GM12878 (cell line): ENCODE data around the gene WDR75. TPM values are rescaled to one million over a fixed set of nuclear protein-coding genes. Genes with fewer than 3 reads are reported as not detected.

Experiments used
- ATAC-seq: fragments of 200-7000 bp; cut with Tn5 transposase; 3 replicates; pipeline ENCODE4 v1.9.1; 2020; ENCODE audit warnings: mild to moderate bottlenecking, moderate library complexity
- BruUV-seq: library from RNA; stranded (reverse); fragments of 400-500 nt; replicated peaks from 2 replicates; lab custom pipeline; 2021; lab: Mats Ljungman, UMichigan
- CTCF ChIA-PET: fragments of 300-600 bp; sonication (Branson Sonifier 250); formaldehyde crosslinking; extraction: SDS; loops from one replicate; lab custom pipeline; 2021; ENCODE audit warnings: inconsistent platforms; lab: Yijun Ruan, JAX
- POLR2A ChIA-PET: fragments of 350-600 bp; formaldehyde crosslinking; extraction: SDS; loops from one replicate; lab custom pipeline; 2021; ENCODE audit warnings: inconsistent platforms; lab: Charles Lee
- RAD21 ChIA-PET: fragments of 300-600 bp; sonication (Branson Sonifier 250); formaldehyde crosslinking; loops from one replicate; lab custom pipeline; 2023; ENCODE audit warnings: antibody characterized with exemption; ENCODE audit not compliant: unreplicated experiment; lab: Charles Lee
- SMC1A ChIA-PET: fragments of 300-600 bp; sonication (Branson Sonifier 250); formaldehyde crosslinking; loops from one replicate; lab custom pipeline; 2023; ENCODE audit not compliant: unreplicated experiment, uncharacterized antibody; lab: Charles Lee
- DNase-seq: peaks from one replicate; pipeline ENCODE4 v3.0.0-alpha.2; 2011; ENCODE audit warnings: low read depth, low spot score
- FAIRE-seq: peaks from 3 replicates; lab custom pipeline; 2011; peaks lifted over from hg19 to GRCh38; lab: Jason Lieb, UNC
- H2AFZ ChIP-seq: 2 replicates; pipeline ENCODE4 v1.6.0; 2011; ENCODE audit warnings: low read depth, low read length, control low read depth; ENCODE audit not compliant: control insufficient read depth
- H3K27ac ChIP-seq: 2 replicates; pipeline ENCODE4 v1.5.1; 2011; ENCODE audit warnings: control low read depth; ENCODE audit not compliant: control insufficient read depth, insufficient read depth
- H3K27me3 ChIP-seq, 2 experiments: replicated peaks in 1 of 2; 2 replicates each; pipeline versions ENCODE4 v1.6.0 to v1.6.1; 2011; ENCODE audit warnings: low read length in 1 of 2; ENCODE audit not compliant: control insufficient read depth in 2 of 2, insufficient read depth in 2 of 2
- H3K36me3 ChIP-seq, 2 experiments: 2 replicates each; pipeline ENCODE4 v1.5.1; 2011; ENCODE audit warnings: low read length in 1 of 2; ENCODE audit not compliant: control insufficient read depth in 2 of 2, insufficient read depth in 2 of 2
- H3K4me1 ChIP-seq: 2 replicates; pipeline ENCODE4 v1.6.1; 2011; ENCODE audit warnings: mild to moderate bottlenecking, low read length, moderate library complexity, mixed read lengths; ENCODE audit not compliant: control insufficient read depth, insufficient read depth
- H3K4me2 ChIP-seq: 2 replicates; pipeline ENCODE4 v1.6.0; 2011; ENCODE audit warnings: control low read depth; ENCODE audit not compliant: control insufficient read depth, insufficient read depth
- H3K4me3 ChIP-seq: fragments of 200-600 bp; sonication (generic); 2 replicates; pipeline ENCODE4 v1.5.1; 2016
- H3K79me2 ChIP-seq: 2 replicates; pipeline ENCODE4 v1.6.0; 2011; ENCODE audit warnings: low read length; ENCODE audit not compliant: control insufficient read depth, insufficient read depth
- H3K9ac ChIP-seq: 2 replicates; pipeline ENCODE4 v1.8.0; 2011; ENCODE audit warnings: low read length, control low read depth, mixed read lengths; ENCODE audit not compliant: control insufficient read depth, insufficient read depth
- H3K9me3 ChIP-seq: replicated peaks from 3 replicates; pipeline ENCODE4 v1.5.1; 2011; ENCODE audit warnings: mild to moderate bottlenecking, low read length; ENCODE audit not compliant: control insufficient read depth, insufficient read depth
- H4K20me1 ChIP-seq: 2 replicates; pipeline ENCODE4 v1.6.0; 2011; ENCODE audit not compliant: control insufficient read depth, insufficient read depth
- ASH2L ChIP-seq: fragments of 300-600, 200-600 bp; sonication (generic); IDR thresholded peaks from 2 replicates; pipeline ENCODE4 v1.6.1; 2017; ENCODE audit warnings: low read depth, mild to moderate bottlenecking, borderline replicate concordance
- ATF7 ChIP-seq: fragments of 450-650 bp; IDR thresholded peaks from 2 replicates; pipeline ENCODE4 v1.6.1; 2016; ENCODE audit warnings: low read depth, mild to moderate bottlenecking
- CUX1 ChIP-seq: IDR thresholded peaks from 2 replicates; pipeline ENCODE4 v1.6.1; 2012; ENCODE audit warnings: improper control_type of control experiment, low read depth, low read length; ENCODE audit not compliant: insufficient replicate concordance
- MEF2B ChIP-seq: fragments of 450-650 bp; IDR thresholded peaks from 2 replicates; pipeline ENCODE4 v1.6.1; 2018; ENCODE audit warnings: mild to moderate bottlenecking, moderate library complexity; ENCODE audit not compliant: partially characterized antibody, poor library complexity, severe bottlenecking
- SIN3A ChIP-seq: IDR thresholded peaks from 2 replicates; pipeline ENCODE4 v1.6.1; 2012; ENCODE audit warnings: low read depth, low read length, improper control_type of control experiment
- SKIL ChIP-seq: fragments of 450-650 bp; IDR thresholded peaks from 2 replicates; pipeline ENCODE4 v1.6.1; 2017; ENCODE audit warnings: mild to moderate bottlenecking, low read depth, inconsistent platforms; ENCODE audit not compliant: poor library complexity, severe bottlenecking
- ZBED1 ChIP-seq: IDR thresholded peaks from 2 replicates; pipeline ENCODE4 v1.6.1; 2016; ENCODE audit warnings: borderline replicate concordance
- ZNF384 ChIP-seq: IDR thresholded peaks from 2 replicates; pipeline ENCODE4 v1.6.1; 2012; ENCODE audit warnings: low read depth, mild to moderate bottlenecking, low read length, improper control_type of control experiment, borderline replicate concordance
- WGBS: methylation state at CpG from one replicate; pipeline ENCODE4 v1.1.6; 2016; ENCODE audit warnings: low lambda C conversion rate; ENCODE audit not compliant: insufficient replicate concordance, insufficient coverage; ENCODE audit errors: missing lambda C conversion rate; 5-methylcytosine and 5-hydroxymethylcytosine counted together
- in situ Hi-C: fragments of 300-500 bp; cut with MboI; formaldehyde crosslinking; loops from 9 replicates; pipeline ENCODE4 v1.14.3; 2018; ENCODE audit warnings: mixed read lengths
- intact Hi-C: fragments of 100-400 bp; cut with micrococcal nuclease; formaldehyde crosslinking; loops from one replicate; pipeline ENCODE4 v1.14.2; 2022; ENCODE audit not compliant: unreplicated experiment
- polyA plus RNA-seq, 11 experiments: library from polyadenylated mRNA; depleted of rRNA in 4 of 11; unstranded in 6 of 11; stranded (reverse) in 5 of 11; fragments of >200 nt; fragmentation: Nextera tagmentation in 4 of 11; fragmentation: Illumina TruSeq in 1 of 11; extraction: Ambion mirVana in 4 of 11; extraction: Trizol in 1 of 11; gene quantifications; 1 replicate in 1 of 11; 2 replicates in 10 of 11; pipeline versions ENCODE4 v1.2.1 to v1.2.3, GENCODE V29; 2011 to 2016; ENCODE audit warnings: inconsistent platforms in 2 of 11, missing spikeins in 2 of 11, low read depth in 1 of 11
- total RNA-seq, 4 experiments: library from RNA; depleted of rRNA in 3 of 4; stranded (reverse); fragments of >200 nt in 3 of 4; fragmentation: Illumina TruSeq in 1 of 4; extraction: Trizol in 1 of 4; gene quantifications; 2 replicates each; pipeline versions ENCODE4 v1.2.1 to v1.2.3, GENCODE V29; 2013 to 2021

Gene WDR75
- total and polyA plus RNA-seq, 10 of the 15 experiments (the other 5 are each of a cell fraction or from before 2014, with no cell fraction given), result 53.1 to 98.5 (median 71.5) TPM

GRCh38 chr2:189413249-189413648 is 28.0 kb upstream of the WDR75 start:
- Histone ChIP-seq H4K20me1 (no peaks in the 10 kb centered on the region), H3K9ac (no peak overlapping the region), H3K4me1 (no peaks in the 10 kb centered on the region), H3K36me3 (no peaks in the 10 kb centered on the region), H3K9me3 (no peaks in the 10 kb centered on the region), H2AFZ (no peak overlapping the region), H3K79me2 (no peaks in the 10 kb centered on the region), H3K4me3 (no peak overlapping the region), H3K27me3 (no peaks in the 10 kb centered on the region), H3K27ac (no peak overlapping the region), H3K4me2 (no peak overlapping the region)
- DNase-seq (no peak), FAIRE-seq (no peak), ATAC-seq (no peak)
- 24% methylated on average over 4 of the region's 4 CpGs for WGBS
- intact Hi-C loops, result loop anchor here (2.0 to 10.0 kb wide), 5 partner anchors 126 to 886 kb away; no protein-coding TSS in a partner anchor
- ChIA-PET RAD21 (interaction anchor here (1.2 to 2.6 kb wide), 8 partner anchors 17 to 891 kb away, joined by 3 to 20 read pairs (median 10); no protein-coding TSS in a partner anchor), POLR2A (no interaction called here), CTCF (interaction anchor here (0.8 to 2.3 kb wide), 9 partner anchors 9 to 901 kb away, joined by 3 to 14 read pairs (median 5); no protein-coding TSS in a partner anchor), SMC1A (interaction anchor here (1.0 to 2.0 kb wide), 3 partner anchors 126 to 434 kb away, joined by 3 to 7 read pairs (median 3); no protein-coding TSS in a partner anchor)
- BruUV-seq, result no TSS peak
- no peak for TF ChIP-seq ZNF384
- in situ Hi-C loops, result loop anchor here (5.0 kb wide), 2 partner anchors 316 to 891 kb away; no protein-coding TSS in a partner anchor

- RAD21 ChIA-PET, result interaction anchor here (0.7 kb wide), 1 partner anchor 258 kb away, joined by 3 read pairs; no protein-coding TSS in a partner anchor
- Histone ChIP-seq H3K4me1 (no peaks in the 10 kb centered on the region), H3K27ac (no peak overlapping the region), H3K79me2 (no peaks in the 10 kb centered on the region), H3K9ac (no peak overlapping the region), H3K9me3 (no peaks in the 10 kb centered on the region), H4K20me1 (no peaks in the 10 kb centered on the region), H3K36me3 (no peaks in the 10 kb centered on the region), H3K4me2 (no peak overlapping the region), H3K27me3 (no peaks in the 10 kb centered on the region), H2AFZ (no peak overlapping the region), H3K4me3 (no peak overlapping the region)
- BruUV-seq, result no TSS peak
- SMC1A ChIA-PET, result interaction anchor here (0.9 to 2.0 kb wide), 2 partner anchors 19 to 327 kb away, joined by 3 to 6 read pairs; no protein-coding TSS in a partner anchor
- ATAC-seq (no peak), FAIRE-seq (no peak), DNase-seq (no peak)
- CTCF ChIA-PET, result interaction anchor here (0.9 kb wide), 2 partner anchors 9 kb away, joined by 3 to 4 read pairs; no protein-coding TSS in a partner anchor
- POLR2A ChIA-PET, result no interaction called here
- WGBS, result 0% methylated on average over 1 of the region's 1 CpG
- in situ Hi-C loops (no loop called here), intact Hi-C loops (no loop called here)
- no peak for TF ChIP-seq ZBED1
- TF ChIP-seq MEF2B, result no peak
- no peak for TF ChIP-seq CUX1
- no peak for TF ChIP-seq SIN3A
- no peak for TF ChIP-seq ASH2L
- no peak for TF ChIP-seq ATF7
- TF ChIP-seq SKIL, result no peak
These were observed 19.6 kb upstream of the WDR75 start for GRCh38 chr2:189421644-189422043.
